Activated CD4-positive, alpha-beta T cell treated with anti-CD3 and anti-CD28 coated beads, Interleukin-2, Interleukin-4, amounts not matched to agents 100 ng/mL and 50 ng/mL, durations not matched to agents 16 hours and 8 hours (primary cell): ENCODE data around the gene BMS1.
A peak's percentile ranks its signal among the peaks of the same experiment; 100 is the strongest.
"Not testable (repeated sequence)": the region's sequence is repeated elsewhere in the genome, so short reads cannot be mapped to it uniquely, and the experiment has no call there.

ENCODE experiments used
- DNase-seq: peaks from one replicate; pipeline ENCODE4 v3.0.0-alpha.2; 2020; ENCODE audit warnings: low spot score

The BMS1 gene, protein sequence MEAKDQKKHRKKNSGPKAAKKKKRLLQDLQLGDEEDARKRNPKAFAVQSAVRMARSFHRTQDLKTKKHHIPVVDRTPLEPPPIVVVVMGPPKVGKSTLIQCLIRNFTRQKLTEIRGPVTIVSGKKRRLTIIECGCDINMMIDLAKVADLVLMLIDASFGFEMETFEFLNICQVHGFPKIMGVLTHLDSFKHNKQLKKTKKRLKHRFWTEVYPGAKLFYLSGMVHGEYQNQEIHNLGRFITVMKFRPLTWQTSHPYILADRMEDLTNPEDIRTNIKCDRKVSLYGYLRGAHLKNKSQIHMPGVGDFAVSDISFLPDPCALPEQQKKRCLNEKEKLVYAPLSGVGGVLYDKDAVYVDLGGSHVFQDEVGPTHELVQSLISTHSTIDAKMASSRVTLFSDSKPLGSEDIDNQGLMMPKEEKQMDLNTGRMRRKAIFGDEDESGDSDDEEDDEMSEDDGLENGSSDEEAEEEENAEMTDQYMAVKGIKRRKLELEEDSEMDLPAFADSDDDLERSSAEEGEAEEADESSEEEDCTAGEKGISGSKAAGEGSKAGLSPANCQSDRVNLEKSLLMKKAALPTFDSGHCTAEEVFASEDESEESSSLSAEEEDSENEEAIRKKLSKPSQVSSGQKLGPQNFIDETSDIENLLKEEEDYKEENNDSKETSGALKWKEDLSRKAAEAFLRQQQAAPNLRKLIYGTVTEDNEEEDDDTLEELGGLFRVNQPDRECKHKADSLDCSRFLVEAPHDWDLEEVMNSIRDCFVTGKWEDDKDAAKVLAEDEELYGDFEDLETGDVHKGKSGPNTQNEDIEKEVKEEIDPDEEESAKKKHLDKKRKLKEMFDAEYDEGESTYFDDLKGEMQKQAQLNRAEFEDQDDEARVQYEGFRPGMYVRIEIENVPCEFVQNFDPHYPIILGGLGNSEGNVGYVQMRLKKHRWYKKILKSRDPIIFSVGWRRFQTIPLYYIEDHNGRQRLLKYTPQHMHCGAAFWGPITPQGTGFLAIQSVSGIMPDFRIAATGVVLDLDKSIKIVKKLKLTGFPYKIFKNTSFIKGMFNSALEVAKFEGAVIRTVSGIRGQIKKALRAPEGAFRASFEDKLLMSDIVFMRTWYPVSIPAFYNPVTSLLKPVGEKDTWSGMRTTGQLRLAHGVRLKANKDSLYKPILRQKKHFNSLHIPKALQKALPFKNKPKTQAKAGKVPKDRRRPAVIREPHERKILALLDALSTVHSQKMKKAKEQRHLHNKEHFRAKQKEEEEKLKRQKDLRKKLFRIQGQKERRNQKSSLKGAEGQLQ

DNA sequence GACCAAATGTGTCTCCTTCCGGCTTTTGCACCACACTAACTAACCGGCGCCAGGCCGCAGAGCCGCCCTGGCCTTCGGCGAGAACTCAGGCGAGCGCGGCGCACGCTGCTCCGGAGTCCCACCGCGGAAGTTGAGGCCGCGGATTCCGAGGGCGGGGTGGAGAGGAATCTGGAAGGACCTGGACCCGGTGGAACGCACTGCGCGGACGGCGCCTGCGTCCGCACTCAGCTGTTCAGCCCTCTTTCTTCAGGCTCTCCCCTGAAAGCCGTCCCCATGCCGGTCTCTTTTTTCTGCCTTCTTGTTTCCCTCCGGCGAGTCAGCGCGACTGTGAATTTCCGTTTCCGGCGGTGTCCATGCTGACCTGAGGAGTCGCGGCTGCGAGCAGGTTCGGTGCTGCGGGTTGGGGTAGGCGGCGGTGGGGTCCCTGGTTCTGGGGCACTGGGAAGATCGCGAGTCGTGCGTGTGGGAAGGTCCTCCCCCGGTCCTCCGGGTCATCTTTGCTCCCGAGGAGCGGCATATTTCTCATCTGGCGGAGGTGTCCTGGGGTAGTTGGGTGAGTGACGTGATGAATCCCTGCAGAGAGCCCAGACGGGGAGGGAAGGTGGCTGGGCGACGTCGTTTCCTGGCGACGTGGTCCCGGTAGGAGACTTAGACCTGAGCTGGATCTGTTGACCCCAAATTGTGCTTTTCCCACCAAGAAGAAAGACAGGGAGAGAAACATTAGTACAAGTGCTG is at the start of gene BMS1:
BMS1 (plus strand) TSS at position 350 of the 735 bp plus-strand sequence. CDS start 1,600 bp downstream, outside the sequence.
- DNase-seq = peak; percentile 94

DNA sequence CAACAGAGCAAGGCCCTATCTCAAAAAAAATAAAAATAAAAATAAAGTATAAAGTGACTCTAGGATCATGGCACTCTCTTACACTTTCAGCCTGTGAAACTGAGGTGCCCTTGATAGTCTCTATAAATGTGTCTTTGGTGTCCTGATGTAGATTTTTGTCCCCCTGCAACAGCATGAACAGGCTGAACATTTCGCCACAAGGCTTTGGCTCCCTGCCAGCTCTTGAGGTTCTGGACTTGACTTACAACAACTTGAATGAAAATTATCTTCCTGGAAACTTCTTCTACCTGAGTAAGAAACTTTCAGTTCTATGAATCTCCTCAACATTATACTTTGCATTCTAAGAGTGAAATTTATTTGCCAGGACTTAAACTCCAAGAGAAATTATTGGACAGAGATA is 48.1 kb upstream of the BMS1 start:
- no peak for DNase-seq

DNA sequence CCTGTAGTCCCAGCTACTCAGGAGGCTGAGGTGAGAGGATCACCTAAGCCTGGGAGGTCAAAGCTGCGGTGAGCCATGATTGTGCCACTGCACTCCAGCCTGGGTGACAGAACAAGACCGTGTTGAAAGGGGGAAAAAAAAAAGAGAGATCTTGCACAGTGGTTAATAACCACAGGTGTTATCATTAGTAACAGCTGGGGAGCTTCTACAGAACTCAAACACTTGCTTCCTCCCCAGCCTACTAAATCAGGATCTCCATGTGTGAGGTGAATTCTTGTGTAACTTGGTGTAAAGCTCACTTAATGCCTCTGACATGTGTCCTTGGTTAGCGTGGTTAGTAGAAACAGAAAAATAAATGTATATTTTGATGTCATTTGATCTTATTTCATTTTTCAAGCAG is 43.9 kb upstream of the BMS1 start:
- DNase-seq = no peak

DNA sequence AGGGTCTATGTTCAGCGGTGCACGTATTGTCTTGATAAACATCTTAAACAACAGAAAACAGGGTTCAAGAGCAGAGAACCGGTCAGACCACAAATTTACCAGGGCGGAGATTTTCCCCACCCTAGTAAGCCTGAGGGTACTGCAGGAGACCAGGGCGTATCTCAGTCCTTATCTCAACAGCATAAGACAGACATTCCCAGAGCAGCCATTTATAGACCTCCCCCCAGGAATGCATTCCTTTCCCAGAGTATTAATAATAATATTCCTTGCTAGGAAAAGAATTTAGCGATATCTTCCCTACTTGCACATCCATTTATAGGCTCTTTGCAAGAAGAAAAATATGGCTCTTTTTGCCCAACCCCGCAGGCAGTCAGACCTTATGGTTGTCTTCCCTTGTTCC is 41.1 kb upstream of the BMS1 start:
- DNase-seq = not testable (repeated sequence)

DNA sequence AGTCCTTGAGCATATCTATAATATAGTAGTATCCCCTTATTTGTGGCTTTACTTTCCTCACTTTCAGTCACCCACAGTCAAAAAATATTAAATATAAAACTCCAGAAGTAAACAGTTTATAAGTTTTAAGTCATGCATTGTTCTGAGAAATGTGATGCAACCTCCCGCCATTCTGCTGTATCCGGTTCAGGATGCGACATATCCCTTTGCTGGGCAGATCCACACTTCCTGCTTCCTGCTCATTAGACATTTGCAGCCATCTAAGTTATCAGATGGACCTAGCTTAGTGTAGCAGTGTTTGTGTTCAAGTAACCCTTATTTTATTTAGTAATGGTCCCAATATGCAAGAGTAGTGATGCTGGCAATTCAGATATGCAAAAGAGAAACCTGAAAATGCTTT is 38.9 kb upstream of the BMS1 start:
- DNase-seq = no peak

DNA sequence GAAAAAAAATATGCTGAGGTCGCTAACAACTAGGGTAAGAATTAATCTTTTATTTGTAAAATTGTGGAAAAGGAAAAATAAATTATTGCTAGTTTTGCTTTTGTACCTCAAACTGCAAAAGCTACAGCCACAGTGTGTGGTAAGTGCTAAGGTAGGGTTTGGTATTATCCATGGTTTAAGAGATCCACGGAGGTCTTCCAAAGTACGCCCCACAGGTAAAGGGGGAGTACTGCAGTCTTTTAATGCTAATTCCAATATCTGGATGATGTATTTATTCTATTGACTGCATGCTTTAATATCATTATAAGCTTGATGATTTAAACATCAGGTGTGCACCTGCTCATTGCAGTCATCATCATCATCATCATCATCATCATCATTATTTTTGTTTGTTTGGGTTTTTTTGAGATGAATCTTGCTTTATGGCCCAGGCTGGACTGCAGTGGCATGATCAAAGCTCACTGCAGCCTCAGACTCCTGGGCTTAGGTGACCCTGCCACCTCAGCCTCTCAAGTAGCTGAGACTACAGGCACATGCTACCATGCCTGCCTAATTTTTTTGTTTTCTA is 38.4 kb upstream of the BMS1 start:
- no peak for DNase-seq

DNA sequence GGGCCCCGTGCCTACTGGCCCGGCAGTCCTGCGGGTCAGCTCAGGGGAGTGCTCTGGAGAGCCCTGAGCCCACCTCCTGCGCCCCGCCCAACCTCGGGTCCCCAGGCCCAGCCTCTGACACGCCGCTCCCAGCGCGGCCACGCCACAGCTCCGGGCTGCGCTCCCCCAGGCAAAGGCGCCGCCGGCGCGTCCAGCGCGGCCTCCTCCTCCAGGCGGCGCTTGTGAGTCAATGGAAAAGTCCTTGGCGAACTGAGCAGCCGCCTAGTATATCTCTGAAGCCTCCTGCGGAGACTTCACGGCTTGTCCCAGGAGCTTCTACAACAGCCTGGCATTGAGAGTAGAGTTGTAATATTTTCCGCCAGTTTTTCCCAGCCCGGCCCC is 29.5 kb upstream of the BMS1 start:
- peak; percentile 68 for DNase-seq

DNA sequence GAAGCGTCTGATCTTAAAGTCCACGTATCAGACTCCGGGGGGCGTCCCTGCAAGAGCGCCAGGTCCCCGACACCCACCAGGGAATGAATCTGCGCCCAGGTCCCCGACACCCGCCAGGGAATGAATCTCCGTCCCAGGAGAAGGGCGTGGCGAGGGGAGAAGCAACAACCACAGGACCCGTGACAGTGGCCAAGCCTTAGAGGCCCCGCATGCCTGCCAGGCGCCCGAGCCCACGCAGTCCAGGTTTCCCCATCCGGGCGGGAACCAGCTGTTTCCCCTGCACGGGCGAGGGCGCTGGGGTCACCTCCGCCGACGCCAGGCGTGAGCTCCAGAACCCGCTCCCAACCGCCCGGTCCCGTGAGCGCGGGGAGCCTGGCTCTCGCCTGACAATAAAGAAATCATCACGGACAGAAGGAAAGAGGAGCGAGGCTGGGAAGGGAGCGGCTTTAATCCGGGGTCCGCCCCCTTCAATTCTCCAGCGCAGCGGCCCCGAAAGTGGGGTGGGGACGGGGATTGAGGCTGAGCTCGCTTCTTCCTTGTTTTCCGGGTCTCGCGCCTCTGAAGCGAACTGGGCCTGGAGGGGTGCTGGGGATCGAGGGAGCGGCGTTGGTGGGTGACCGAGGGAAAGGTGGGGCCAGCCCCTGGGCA is 29.0 kb upstream of the BMS1 start:
- DNase-seq = no peak

DNA sequence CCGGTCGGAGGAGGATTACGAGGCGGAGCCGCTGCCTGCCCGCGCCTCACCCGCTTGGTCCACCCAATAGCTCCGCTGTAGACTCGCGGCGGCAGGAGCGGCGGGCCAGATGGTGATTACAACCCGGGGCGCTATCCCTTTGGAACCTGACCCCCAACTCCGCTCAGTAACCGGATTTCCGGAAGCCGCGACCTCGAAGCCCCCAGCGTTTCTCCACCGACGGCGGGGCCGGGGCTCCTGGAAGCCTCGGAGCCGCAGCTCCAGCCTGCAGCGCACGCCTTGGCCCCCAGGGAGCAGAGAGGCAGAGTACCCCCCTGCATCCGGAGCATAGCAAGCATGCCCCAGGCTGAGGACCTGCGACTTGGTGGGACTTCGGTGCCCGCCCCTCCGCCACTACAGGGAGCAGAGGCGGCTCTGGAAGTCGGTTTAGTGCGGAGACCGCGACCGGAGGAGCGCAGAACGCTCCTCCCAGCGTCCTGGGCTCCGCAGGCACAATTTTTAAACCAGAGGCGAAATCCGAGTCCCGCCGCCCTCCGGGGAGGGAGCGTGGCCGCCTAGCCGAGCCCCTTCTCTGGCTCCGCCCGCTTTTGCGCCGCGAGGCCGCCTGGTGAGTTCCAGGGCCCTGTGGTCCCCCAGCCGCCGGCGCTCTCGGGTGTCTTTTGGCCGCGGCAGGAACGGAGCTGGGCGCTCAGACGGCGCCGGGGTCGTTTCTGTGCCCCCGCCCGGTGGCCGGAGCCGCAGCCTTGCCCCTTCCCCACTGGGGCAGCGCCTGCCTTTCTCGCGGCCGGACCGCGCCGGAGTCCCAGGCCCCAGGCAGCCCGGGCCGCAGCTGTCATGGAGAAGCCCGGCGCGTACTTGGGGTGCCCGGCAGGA is 28.2 kb upstream of the BMS1 start:
- no peak for DNase-seq

DNA sequence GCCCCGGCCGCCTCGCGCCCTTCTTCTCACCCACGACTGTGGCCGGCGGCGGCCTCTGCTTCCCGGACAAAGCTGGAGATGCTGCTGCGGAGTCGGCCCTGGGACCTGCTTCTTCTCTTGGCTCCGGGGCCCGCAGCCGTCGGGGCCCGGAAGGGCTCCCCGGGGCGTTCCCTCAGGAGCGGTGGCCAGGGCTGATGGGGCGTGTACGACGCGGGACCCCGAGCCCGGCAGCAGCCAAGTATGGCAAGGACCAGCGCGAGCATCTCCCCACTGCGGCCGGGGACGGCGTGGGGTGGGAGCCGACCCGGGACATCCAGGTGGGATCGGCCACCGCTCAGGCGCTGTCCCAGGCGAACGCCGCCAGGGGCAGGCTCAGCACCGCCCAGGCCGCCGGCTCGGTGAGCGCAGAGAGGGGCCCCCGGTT is 27.6 kb upstream of the BMS1 start:
- DNase-seq = no peak

DNA sequence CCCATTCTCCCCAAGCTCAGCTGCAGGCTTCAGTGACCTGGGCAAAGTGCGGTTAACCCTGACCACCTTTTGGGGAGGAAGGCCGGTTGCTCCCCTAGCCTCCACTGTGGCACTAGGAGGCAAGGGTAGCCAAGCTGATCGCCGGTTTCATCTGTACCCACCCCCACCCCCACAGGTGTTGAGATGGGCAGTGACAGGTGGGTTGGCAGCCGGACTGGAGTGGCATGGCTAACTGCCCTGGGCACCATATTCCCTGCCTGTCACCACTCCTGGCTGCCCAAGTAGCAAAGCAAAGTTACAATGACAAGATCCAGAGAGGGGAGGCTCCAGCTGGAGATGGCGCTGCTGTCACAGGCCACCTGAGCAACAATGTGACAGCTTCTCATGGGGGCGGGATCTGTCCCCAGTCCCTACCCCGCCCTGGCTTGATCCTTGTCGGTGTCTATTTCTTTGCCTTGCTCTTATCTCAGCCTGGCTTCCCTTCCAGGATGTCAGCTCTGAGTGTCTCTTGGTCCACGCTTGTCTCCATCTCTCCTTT is 27.0 kb upstream of the BMS1 start:
- DNase-seq = no peak

DNA sequence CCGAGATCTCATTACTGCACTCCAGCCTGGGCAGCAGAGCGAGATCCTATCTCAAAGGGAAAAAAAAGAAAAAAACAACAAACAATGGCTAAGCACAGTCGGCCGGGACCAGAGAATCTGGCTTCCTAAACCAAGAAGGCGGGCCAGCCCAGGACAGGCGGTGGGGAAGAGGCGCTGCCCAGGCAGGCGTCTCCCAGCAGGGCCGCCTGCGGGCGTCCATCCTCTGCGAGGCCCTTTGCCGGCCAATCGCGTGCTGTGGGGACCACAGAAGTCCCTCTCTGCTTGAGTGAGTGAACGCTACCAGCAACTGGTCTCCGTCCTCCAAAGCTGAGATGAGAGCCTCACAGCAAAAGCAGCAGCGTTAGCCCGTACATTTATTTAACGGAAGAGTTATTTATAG is 14.7 kb upstream of the BMS1 start:
- DNase-seq = no peak

DNA sequence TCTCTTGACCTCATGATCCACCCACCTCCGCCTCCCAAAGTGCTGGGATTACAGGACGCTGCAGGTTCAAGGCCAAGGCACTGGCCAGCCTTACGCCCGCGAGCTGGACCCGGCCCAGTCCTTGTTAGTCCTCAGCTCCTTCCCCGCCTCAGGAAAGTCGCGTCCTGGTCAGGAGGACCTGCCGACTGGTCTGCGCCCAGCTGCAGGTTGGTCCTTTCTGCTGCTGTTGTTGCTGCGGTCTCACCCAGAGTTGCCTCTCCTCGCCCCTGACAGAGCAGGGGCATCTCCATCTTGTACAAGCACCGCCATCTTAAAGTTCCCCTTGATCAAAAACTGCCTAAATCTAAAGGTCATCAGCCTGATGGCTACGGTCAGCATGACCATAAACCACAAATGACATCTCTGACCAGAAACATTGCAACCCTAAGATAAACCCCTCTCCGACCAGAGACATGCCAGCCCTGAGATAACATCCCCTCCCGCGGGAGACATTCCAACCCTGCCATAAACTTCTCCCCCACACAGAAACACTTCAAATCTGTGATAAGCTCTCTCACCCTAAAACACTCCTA is 13.9 kb upstream of the BMS1 start:
- DNase-seq = no peak

DNA sequence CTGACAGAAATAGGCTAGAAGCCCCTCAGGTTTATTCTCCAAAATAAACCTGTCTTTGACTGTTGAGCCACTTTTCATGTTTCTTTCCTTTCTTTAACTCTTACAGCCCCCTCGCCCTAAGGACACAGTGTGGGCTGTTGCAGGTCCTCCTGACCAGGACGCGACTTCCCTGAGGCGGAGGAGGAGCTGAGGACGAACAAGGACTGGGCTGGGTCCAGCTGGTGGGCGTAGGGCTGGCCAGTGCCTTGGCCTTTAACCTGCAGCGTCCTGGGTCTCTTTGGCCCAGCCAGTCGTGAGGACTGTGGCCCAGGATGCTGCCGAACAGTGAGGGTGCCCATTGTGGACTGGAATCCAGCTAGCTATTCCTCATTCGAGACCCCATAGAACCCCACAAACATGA is 13.4 kb upstream of the BMS1 start:
- no peak for DNase-seq

DNA sequence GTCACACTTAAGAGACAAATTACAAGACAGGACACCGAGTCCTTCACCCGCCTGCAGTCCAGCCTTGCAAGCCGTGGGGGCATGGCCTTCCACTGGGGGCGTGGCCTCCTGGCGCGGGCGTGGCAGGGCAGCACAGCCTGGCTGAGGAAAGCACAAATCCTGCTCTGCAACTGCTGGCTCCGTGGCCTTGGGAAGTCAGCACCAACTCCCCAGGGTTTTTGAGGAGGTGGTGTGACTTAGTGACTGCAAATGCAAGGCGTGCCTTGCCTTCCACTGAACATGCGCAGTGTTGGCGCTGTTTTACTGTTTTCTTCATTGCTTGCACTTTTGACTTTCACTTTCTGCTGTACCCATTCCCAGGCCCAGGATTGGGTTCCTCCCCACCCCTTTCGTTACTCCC is 12.9 kb upstream of the BMS1 start:
- no peak for DNase-seq

DNA sequence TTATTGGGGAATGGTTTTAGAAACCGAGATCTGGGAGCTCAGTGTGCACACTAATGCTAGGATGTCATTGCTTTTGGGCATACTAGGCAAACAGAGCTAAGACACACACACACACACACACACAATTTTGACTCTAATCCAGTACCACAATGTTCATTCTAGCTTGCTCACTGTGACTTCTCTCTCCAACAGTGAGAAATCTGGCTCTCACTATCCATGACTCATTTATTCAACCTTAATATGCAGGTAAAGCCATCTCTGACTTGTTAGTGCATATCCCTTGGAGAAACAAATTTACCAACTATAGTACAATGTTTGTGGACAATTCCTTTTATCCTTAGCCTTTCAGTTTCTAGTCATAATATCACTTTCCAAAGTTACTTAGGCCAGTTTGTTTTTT is 5.9 kb upstream of the BMS1 start:
- no peak for DNase-seq

DNA sequence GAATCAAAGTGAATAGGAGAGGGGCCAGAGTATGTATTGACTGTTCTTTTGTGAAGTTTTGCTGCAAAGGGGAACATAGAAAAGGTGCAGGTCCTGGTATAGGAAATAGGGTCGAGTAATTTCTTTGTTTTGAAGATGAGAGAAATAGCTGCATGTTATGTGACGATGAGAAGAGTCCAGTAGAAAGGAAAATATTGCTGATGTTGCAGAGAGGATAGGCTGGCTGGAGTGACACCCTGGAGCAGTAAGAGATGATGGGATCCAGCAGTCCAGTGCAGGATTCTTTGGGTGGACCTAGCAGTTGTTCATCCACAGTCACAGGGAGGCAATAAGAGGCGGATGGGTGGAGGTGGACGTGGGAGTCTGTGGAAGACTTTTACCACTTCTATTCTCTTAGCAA is 2.1 kb upstream of the BMS1 start:
- no peak for DNase-seq

DNA sequence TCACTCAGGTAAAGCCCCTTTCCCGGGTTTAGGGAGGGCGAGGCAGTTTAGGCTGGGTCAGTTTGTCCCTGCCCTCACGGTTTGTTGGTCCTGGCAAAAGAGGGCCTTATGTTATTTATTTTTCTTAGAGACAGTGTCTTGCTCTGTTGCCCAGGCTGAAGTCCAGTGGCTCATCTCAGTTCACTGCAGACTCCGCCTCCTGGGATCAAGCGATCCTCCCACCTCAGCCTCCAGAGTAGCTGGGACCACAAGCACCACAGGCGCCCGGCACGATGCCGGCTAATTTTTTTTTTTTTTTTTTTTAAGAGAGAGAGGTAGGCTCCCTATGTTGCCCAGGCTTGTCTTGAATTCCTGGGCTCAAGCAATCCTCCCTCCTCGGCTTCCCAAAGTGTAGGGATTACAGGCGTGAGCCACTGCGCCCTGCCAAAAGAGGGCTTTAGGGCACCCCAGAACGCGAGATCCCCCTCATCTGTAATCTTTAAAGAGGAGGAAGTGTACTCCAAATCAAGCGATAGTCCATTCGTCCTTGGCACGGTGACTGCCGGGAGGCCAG is 626 bp upstream of the BMS1 start:
- no peak for DNase-seq

DNA sequence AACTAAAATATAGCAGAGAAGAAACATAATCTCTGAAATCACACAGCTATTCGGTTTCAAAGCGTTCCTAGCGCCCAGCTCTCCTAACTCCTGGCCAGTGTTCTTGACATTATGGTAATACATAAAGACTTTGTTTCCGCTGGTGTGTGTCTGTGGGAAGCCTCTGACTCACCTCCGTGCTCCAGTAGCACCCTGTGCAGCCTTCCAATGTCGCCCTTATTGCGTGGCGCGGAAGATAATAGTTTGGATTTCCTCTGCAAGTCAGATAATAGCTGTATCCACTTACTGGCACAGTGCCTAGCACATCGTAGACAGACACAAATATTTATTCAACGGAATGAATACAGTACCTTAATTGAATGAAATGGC is 570 bp downstream of the BMS1 start:
- DNase-seq = peak; percentile 28
